DOHH2 (cell line): ENCODE data around the gene NDNF.

Experiments used
- H3F3A ChIP-seq: fragments of 200-600 bp; sonication (generic), shearing (Covaris generic); 2 replicates; pipeline ENCODE4 v1.6.0; 2016; ENCODE audit warnings: antibody characterized with exemption, mild to moderate bottlenecking; ENCODE audit not compliant: control insufficient read depth, insufficient read depth
- H3K27ac ChIP-seq: fragments of 200-600 bp; sonication (generic); 2 replicates; pipeline ENCODE4 v1.5.1; 2014; ENCODE audit warnings: low read depth, mild to moderate bottlenecking, low read length, moderate library complexity
- H3K27me3 ChIP-seq: fragments of 200-600 bp; sonication (generic); 2 replicates; pipeline ENCODE4 v1.6.1; 2014; ENCODE audit warnings: mild to moderate bottlenecking, low read length, mixed read lengths; ENCODE audit not compliant: control insufficient read depth
- H3K36me3 ChIP-seq: fragments of 200-600 bp; sonication (generic); 2 replicates; pipeline ENCODE4 v1.6.1; 2014; ENCODE audit warnings: mild to moderate bottlenecking, low read length, moderate library complexity, mixed read lengths; ENCODE audit not compliant: control insufficient read depth
- H3K4me1 ChIP-seq: fragments of 200-600 bp; sonication (generic); 2 replicates; pipeline ENCODE4 v1.6.1; 2014; ENCODE audit warnings: mild to moderate bottlenecking, low read length, mixed read lengths; ENCODE audit not compliant: control insufficient read depth
- H3K4me2 ChIP-seq: fragments of 200-600 bp; sonication (generic); 2 replicates; pipeline ENCODE4 v1.6.0; 2014; ENCODE audit warnings: mild to moderate bottlenecking, low read length, moderate library complexity
- H3K4me3 ChIP-seq: fragments of 200-600 bp; sonication (generic); 2 replicates; pipeline ENCODE4 v1.5.1; 2014; ENCODE audit warnings: mild to moderate bottlenecking, low read length, mixed read lengths
- H3K79me2 ChIP-seq: fragments of 200-600 bp; sonication (generic); 2 replicates; pipeline ENCODE4 v1.6.1; 2014; ENCODE audit warnings: mild to moderate bottlenecking, low read length, mixed read lengths; ENCODE audit not compliant: control insufficient read depth
- H3K9me2 ChIP-seq: fragments of 200-600 bp; sonication (generic); replicated peaks from 2 replicates; pipeline ENCODE4 v1.6.1; 2014; ENCODE audit warnings: mild to moderate bottlenecking, low read length, mixed read lengths; ENCODE audit not compliant: control insufficient read depth
- H3K9me3 ChIP-seq: fragments of 200-600 bp; sonication (generic); 2 replicates; pipeline ENCODE4 v1.6.1; 2014; ENCODE audit warnings: antibody characterized with exemption, low read length, mixed read lengths; ENCODE audit not compliant: control insufficient read depth, insufficient read depth
- H4K20me1 ChIP-seq: fragments of 200-600 bp; sonication (generic); 2 replicates; pipeline ENCODE4 v1.6.0; 2014; ENCODE audit warnings: low read depth, mild to moderate bottlenecking, antibody characterized with exemption, low read length, moderate library complexity; ENCODE audit not compliant: control insufficient read depth, insufficient read depth
- CTCF ChIP-seq: fragments of 200-600 bp; sonication (generic); IDR thresholded peaks from one replicate; pipeline ENCODE4 v1.5.1; 2014; ENCODE audit warnings: antibody characterized with exemption, mild to moderate bottlenecking, low read depth, low read length; ENCODE audit not compliant: poor library complexity, severe bottlenecking
- EZH2phosphoT487 ChIP-seq: fragments of 200-600 bp; sonication (generic); IDR thresholded peaks from 2 replicates; pipeline ENCODE4 v1.6.1; 2017; ENCODE audit warnings: borderline replicate concordance, mild to moderate bottlenecking, antibody characterized with exemption, low read length, moderate library complexity, mixed read lengths

The NDNF gene

DNA sequence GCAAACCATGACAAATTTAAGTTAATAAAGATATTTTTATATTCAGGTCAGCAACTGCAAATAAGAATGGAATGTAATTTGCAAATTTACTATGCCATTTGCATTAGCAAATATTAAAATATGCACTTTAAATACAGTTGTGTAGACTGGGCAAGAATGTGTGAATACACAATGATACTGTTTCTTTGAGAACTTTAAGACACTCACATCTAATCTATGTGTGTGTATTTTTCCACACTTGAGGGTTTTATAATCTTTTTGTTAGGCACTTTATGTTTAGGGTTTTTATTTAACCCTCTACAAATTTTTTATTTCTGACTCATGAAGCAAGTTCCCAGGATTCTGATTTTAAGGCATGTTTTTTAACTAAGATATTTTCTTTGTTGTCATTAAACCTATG lies 23.9 kb upstream of the NDNF start:
- Histone ChIP-seq H3K4me3 (no peak overlapping the region), H4K20me1 (no peaks in the 10 kb centered on the region), H3F3A (no peaks in the 10 kb centered on the region), H3K4me1 (no peaks in the 10 kb centered on the region), H3K9me3 (no peaks in the 10 kb centered on the region), H3K36me3 (no peaks in the 10 kb centered on the region), H3K4me2 (no peak overlapping the region), H3K27me3 (no peaks in the 10 kb centered on the region), H3K27ac (no peak overlapping the region), H3K9me2 (no peaks in the 10 kb centered on the region), H3K79me2 (no peaks in the 10 kb centered on the region)
- TF ChIP-seq CTCF: no peak
- no peak for TF ChIP-seq EZH2phosphoT487

DNA sequence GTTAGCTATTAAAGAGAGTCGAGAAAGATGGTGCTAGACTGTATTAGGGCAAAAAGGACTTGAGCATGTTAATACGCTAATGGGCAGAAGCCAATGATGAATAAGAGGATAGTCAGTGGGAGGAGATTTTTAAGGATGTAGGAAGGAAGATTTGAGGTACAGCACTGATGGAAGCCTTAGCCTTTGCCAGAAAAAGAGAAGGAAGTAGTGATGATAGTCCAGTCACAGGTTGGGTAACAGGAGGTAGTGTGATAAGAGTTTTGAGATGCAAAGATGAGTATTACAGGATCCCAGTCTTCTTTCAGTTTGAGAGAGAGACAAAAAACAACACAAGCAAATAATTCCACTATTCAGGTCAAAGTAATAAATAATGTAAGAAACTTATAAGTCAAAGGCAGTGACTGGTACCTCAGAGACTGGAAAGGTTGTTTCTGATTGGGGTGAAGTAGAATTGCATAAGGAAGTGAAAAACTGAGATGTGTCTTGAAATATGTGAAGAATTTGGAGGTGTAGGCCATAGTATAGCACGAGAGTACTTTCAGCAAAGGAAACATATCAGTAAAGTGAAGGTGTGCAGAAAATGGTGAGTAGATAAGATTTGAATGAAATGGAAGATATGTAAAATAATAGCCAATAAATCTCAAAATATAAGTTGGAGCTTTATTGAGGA lies 22.1 kb upstream of the NDNF start:
- no peak overlapping the region for H3K4me2 ChIP-seq
- H3K27me3 ChIP-seq: no peaks in the 10 kb centered on the region
- H3K4me1 ChIP-seq: no peaks in the 10 kb centered on the region
- no peaks in the 10 kb centered on the region for H4K20me1 ChIP-seq
- no peaks in the 10 kb centered on the region for H3K36me3 ChIP-seq
- H3K27ac ChIP-seq: no peak overlapping the region
- H3F3A ChIP-seq: no peaks in the 10 kb centered on the region
- no peaks in the 10 kb centered on the region for H3K9me2 ChIP-seq
- H3K9me3 ChIP-seq: no peaks in the 10 kb centered on the region
- TF ChIP-seq EZH2phosphoT487: no peak
- no peak for TF ChIP-seq CTCF
- no peak overlapping the region for H3K4me3 ChIP-seq
- H3K79me2 ChIP-seq: no peaks in the 10 kb centered on the region

DNA sequence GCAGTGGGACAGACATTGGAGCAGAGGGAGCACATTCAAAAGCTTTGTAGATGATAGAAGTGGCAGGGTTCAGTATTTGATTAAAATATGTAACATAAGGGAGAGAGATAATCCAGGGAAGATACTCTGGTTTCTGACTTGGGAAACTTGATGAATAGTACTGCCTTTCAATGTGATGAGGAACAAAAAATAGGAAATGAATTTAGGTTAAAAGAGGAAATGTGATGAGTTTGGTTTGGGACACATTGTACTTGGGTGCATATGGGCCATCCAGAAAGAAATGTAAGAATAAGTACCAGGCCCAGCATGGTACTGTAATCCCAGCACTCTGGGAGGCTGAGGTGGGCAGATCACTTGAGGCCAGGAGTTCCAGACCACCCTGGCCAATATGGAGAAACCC lies 20.9 kb upstream of the NDNF start:
- Histone ChIP-seq H3K79me2 (no peaks in the 10 kb centered on the region), H3K4me1 (no peaks in the 10 kb centered on the region), H3K4me2 (no peak overlapping the region), H3K9me3 (no peaks in the 10 kb centered on the region), H3K4me3 (no peak overlapping the region), H3K36me3 (no peaks in the 10 kb centered on the region), H3F3A (no peaks in the 10 kb centered on the region), H3K27ac (no peak overlapping the region), H4K20me1 (no peaks in the 10 kb centered on the region), H3K9me2 (no peaks in the 10 kb centered on the region), H3K27me3 (no peaks in the 10 kb centered on the region)
- TF ChIP-seq CTCF (no peak), EZH2phosphoT487 (no peak)

- Histone ChIP-seq H3K27ac (no peak overlapping the region), H3F3A (no peaks in the 10 kb centered on the region), H3K36me3 (no peaks in the 10 kb centered on the region), H3K27me3 (no peaks in the 10 kb centered on the region), H3K4me3 (no peak overlapping the region), H3K9me3 (no peaks in the 10 kb centered on the region), H3K79me2 (no peaks in the 10 kb centered on the region), H3K4me2 (no peak overlapping the region), H4K20me1 (no peaks in the 10 kb centered on the region), H3K4me1 (no peaks in the 10 kb centered on the region), H3K9me2 (no peaks in the 10 kb centered on the region)
- TF ChIP-seq CTCF: no peak
- no peak for TF ChIP-seq EZH2phosphoT487
Measured at GRCh38 chr4:121091941-121092340, 19.6 kb upstream of the NDNF start.
